GM04503 (cell line): ENCODE measurements around the gene ZHX3.

Experiments used
- DNase-seq: peaks from one replicate; pipeline ENCODE4 v3.0.0-alpha.2; 2012; ENCODE audit warnings: low read depth

Gene ZHX3

DNA sequence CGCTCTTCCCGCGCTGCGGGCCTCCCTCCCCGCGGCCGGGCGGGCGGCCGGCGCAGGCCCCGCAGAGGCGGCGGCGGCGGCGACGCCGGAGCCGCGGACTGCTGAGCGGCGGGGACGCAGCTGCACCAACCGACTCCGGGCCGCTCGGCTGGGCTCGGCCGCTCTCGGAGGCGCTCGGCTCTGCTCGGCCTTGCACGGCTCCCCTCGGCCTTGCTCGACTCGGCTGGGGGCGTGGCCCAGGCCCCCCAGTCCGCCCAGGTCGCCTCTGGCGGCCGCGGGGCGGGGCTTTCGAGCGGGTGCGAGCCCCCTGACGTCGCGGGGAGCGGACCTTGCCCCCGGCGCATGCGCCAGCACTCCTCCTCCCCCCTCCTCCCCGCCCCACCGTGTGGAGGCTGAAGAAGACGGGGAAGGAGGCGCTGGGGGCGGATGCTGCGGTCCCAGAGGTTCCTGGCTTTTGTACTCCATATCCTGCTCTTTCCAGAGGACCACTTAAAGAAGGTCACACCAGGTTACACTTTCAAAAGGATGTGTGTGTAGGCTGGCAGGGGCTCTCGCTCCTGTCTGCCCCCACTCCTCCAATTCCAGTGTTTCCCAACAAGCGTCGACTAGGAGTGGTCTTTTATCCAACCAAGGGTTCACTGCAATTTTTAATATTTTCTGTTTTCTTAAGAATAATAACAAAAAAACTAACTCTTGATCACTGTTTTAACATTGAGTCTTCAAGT is at the start of gene ZHX3:
Gene ZHX3 (minus strand): TSS at position 186 of the 725 bp plus-strand sequence. CDS start 112,815 bp downstream, outside the sequence.
- no peak for DNase-seq

- no peak for DNase-seq
Observed at GRCh38 chr20:41367393-41367695, 49.8 kb upstream of the ZHX3 start.

GRCh38 chr20:41366546-41367392 is 49.2 kb upstream of the ZHX3 start, which contains the start of gene EMILIN3:
TSS of gene EMILIN3 (minus strand) at chr20:41366818. CDS start at chr20:41366634, 184 bp downstream.
- DNase-seq: no peak

- no peak for DNase-seq
Observed at GRCh38 chr20:41365777-41366545, 48.4 kb upstream of the ZHX3 start.

DNA sequence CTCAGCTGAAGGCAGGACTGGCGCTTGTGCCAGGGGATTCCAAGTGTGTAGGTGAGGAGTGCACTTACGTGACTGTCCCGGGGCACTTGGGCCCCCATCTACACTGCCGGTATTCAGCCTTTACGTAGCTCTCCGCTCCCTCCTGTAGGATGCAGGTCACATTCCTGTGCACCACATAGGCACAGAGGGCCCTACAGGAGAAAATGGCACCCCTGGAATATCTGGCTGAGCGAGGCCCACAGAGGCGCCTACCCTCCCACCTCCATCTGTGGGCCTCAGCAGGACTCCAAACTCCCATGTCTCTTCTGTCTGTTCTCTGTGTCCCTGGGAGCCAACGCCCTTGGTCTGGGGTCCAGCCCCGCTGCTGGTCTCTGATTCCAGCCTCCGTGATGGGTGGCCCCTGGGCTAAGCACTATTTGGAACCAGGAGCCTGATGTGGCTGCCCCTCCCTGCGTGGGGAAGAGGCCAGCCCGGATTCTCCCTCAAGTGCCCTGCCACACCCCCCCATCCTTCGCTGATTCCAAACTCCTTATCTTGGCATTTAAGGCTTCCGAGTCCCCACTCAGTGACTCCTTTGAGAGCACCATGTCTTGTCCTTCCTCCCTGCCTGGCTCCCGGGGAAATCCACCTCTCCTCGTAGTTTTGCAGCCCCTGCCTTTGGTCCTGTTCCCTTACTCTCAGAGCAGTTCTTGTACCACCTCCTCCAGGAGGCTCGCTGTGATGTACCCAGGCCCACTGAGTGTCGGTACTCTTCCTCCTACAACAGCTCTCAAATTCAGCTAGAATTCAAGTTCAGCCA is 47.6 kb upstream of the ZHX3 start:
- DNase-seq: no peak

GRCh38 chr20:41364236-41364855 is 46.8 kb upstream of the ZHX3 start:
- DNase-seq: no peak

GRCh38 chr20:41363601-41364000 is 46.1 kb upstream of the ZHX3 start:
- no peak for DNase-seq

GRCh38 chr20:41362748-41363140 is 45.2 kb upstream of the ZHX3 start:
- DNase-seq: no peak

- no peak for DNase-seq
Observed at GRCh38 chr20:41361757-41362747, 44.5 kb upstream of the ZHX3 start.

GRCh38 chr20:41360831-41361756 is 43.6 kb upstream of the ZHX3 start:
- no peak for DNase-seq

GRCh38 chr20:41359541-41360011 is 42.0 kb upstream of the ZHX3 start:
- no peak for DNase-seq

DNA sequence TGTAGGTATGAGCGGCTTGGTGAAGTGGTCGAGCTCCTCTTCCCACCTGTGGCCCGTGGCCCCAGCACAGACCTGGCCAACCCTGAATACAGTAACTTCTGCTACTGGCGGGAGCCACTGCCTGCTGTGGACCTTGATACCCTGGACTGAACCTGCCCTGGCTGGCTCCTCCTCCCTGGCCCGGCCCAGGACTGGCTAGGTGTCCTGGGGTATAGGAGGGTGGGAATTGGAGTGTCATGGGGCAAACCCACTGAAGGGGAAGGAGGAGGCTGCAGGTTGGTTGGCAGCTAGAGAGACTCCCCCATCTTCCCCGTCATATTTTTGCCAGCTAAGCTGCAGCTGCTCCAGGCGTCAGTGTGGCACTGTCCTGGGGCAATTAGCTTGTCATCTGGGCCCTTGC is 41.2 kb upstream of the ZHX3 start:
- no peak for DNase-seq

DNA sequence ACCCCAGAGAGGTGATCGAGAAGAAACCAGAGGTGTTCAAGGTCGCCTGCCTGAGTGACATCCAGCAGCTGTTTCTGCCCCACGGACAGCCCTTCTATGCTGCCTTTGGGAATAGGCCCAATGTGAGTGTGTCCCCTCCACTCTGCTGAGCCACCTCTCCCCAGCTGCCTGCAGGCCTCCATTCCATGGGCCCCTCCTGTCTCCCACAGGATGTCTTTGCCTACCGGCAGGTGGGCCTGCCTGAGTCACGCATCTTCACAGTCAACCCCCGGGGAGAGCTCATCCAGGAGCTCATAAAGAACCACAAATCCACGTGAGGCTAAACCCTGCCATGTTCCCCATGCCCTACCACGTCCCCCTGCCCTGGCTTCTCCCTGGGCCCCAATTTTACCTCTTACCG is 40.7 kb upstream of the ZHX3 start:
- no peak for DNase-seq

DNA sequence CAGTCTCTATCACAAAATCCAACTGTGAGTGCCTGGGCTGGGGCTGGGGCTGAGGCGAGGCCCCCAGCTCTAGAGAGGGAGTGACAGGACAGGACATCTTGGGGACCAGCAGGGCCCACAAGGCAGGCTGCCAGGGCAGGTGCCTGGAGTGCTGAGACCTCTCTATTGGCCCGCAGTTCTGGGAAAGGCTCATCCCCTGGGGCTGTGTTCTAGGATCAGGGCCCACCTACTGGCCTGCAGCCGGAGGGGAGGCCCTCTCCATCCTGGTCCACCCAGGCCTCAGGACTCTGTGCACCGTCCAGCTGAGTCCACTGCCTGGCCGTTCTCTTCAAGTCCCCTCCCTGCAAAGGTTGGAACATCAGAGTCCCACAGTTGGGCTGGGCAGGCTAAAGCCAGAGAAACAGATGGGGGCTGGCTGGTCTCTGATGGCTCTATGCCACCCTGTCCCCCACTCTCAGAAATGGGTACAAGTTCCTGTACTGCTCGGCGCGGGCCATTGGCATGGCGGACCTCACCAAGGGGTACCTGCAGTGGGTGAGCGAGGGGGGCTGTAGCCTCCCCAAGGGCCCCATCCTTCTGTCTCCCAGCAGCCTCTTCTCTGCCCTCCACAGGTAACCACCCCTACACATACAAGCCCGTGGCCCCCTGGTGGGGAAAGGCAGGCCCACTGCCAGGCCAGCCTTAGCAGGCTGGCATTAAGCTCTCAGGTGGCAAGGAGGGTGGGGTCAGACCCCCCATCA is 40.1 kb upstream of the ZHX3 start:
- no peak for DNase-seq

DNA sequence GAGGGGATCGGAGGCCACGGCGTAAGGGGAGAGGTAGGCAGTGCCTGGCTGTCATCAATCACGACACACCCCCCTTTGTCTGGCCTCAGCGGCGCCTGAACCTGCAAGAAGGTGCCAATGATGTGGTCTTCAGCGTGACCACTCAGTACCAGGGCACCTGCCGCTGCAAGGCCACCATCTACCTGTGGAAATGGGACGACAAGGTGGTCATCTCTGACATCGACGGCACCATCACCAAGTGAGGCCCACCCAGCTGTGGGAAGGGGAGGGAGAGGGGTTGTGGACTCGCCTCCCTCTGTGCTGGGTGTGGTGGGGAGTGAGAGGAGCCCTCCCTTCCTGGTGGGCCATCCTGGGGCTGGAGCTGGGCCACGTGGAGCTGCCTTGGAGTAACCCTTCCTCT is 39.4 kb upstream of the ZHX3 start:
- DNase-seq: no peak

GRCh38 chr20:41355598-41356203 is 38.2 kb upstream of the ZHX3 start:
- no peak for DNase-seq

- DNase-seq: no peak
Observed at GRCh38 chr20:41355192-41355591, 37.7 kb upstream of the ZHX3 start.

DNA sequence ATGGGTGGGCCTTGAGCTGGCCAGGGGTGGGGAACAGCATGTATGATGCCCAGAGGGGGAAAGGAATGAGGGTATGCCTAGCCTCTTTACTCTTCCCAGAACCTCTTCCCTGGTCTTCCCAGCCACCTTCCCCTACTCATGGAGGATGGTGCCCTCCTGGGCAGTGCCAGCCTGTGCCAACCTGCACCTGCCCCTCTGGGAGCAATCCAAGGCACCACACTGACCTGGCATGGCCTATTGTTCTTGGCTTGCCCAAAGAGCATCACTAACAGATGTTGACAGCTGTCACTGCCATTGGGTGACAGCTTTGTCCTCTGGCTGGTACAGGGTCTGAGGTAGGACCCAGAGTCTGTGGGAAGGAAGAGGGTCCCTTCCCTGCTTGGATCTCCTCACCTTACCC is 36.0 kb upstream of the ZHX3 start:
- DNase-seq: no peak
